SK-N-SH treated with all-trans-retinoic acid at 6 μM for 48 hours (cell line): Measurements from ENCODE around the gene ITPR2.

ENCODE experiments used
- ATAC-seq: fragments of 200-7000 bp; cut with Tn5 transposase; 3 replicates; pipeline ENCODE4 v1.9.1; 2020; ENCODE audit warnings: mild to moderate bottlenecking, moderate library complexity
- ARNTL ChIP-seq: fragments of 450-650 bp; formaldehyde crosslinking; IDR thresholded peaks from 2 replicates; pipeline ENCODE4 v1.5.0; 2020; ENCODE audit warnings: low read depth, mild to moderate bottlenecking, moderate library complexity, borderline replicate concordance
- BACH2 ChIP-seq: fragments of 250-450 bp; sonication (Bioruptor Pico); IDR thresholded peaks from 2 replicates; pipeline ENCODE4 v1.9.0; 2021; ENCODE audit warnings: mild to moderate bottlenecking, borderline replicate concordance
- CREB5 ChIP-seq: fragments of 250-450 bp; sonication (Bioruptor Pico); IDR thresholded peaks from 2 replicates; pipeline ENCODE4 v1.5.1; 2020; ENCODE audit warnings: low read depth, mild to moderate bottlenecking, moderate library complexity
- CSDC2 ChIP-seq: fragments of 250-450 bp; sonication (Bioruptor Pico); IDR thresholded peaks from 2 replicates; pipeline ENCODE4 v1.5.0; 2020; ENCODE audit warnings: mild to moderate bottlenecking, moderate library complexity
- CSRNP3 ChIP-seq: fragments of 250-450 bp; sonication (Bioruptor Pico); IDR thresholded peaks from 2 replicates; pipeline ENCODE4 v1.5.1; 2021; ENCODE audit warnings: mild to moderate bottlenecking, moderate library complexity
- ESRRG ChIP-seq: fragments of 250-450 bp; sonication (Bioruptor Pico); IDR thresholded peaks from 2 replicates; pipeline ENCODE4 v1.6.1; 2021; ENCODE audit warnings: mild to moderate bottlenecking
- GLIS3 ChIP-seq: fragments of 250-450 bp; sonication (Bioruptor Pico); IDR thresholded peaks from 2 replicates; pipeline ENCODE4 v1.5.0; 2020; ENCODE audit warnings: mild to moderate bottlenecking, moderate library complexity
- ISL1 ChIP-seq: fragments of 250-450 bp; sonication (Bioruptor Pico); IDR thresholded peaks from 2 replicates; pipeline ENCODE4 v2.1.2; 2022; ENCODE audit warnings: mild to moderate bottlenecking, moderate library complexity
- OSR1 ChIP-seq: fragments of 250-450 bp; sonication (Bioruptor Pico); IDR thresholded peaks from 2 replicates; pipeline ENCODE4 v1.8.0; 2022; ENCODE audit warnings: moderate library complexity, mild to moderate bottlenecking, inconsistent platforms
- PATZ1 ChIP-seq: fragments of 250-450 bp; sonication (Bioruptor Pico); IDR thresholded peaks from 2 replicates; pipeline ENCODE4 v1.8.0; 2020; ENCODE audit warnings: mild to moderate bottlenecking, moderate library complexity, borderline replicate concordance
- POU6F1 ChIP-seq: fragments of 250-450 bp; sonication (Bioruptor Pico); IDR thresholded peaks from 2 replicates; pipeline ENCODE4 v1.8.0; 2021; ENCODE audit warnings: low read depth, mild to moderate bottlenecking, moderate library complexity, borderline replicate concordance
- PPARA ChIP-seq: fragments of 250-450 bp; sonication (Bioruptor Pico); IDR thresholded peaks from 2 replicates; pipeline ENCODE4 v1.5.0; 2020; ENCODE audit warnings: mild to moderate bottlenecking, borderline replicate concordance
- RARB ChIP-seq: fragments of 250-450 bp; sonication (Bioruptor Pico); IDR thresholded peaks from 2 replicates; pipeline ENCODE4 v1.8.0; 2021; ENCODE audit warnings: mild to moderate bottlenecking, moderate library complexity
- SNAI2 ChIP-seq: fragments of 250-450 bp; sonication (Bioruptor Pico); IDR thresholded peaks from 2 replicates; pipeline ENCODE4 v1.5.0; 2020; ENCODE audit warnings: mild to moderate bottlenecking, moderate library complexity
- TCF4 ChIP-seq: fragments of 250-450 bp; sonication (Bioruptor Pico); IDR thresholded peaks from 2 replicates; pipeline ENCODE4 v1.8.0; 2021; ENCODE audit warnings: mild to moderate bottlenecking, moderate library complexity, borderline replicate concordance
- TOX ChIP-seq: fragments of 250-450 bp; sonication (Bioruptor Pico); IDR thresholded peaks from 2 replicates; pipeline ENCODE4 v1.8.0; 2021; ENCODE audit warnings: mild to moderate bottlenecking, moderate library complexity, borderline replicate concordance
- TSHZ2 ChIP-seq: fragments of 250-450 bp; sonication (Bioruptor Pico); IDR thresholded peaks from 2 replicates; pipeline ENCODE4 v1.5.0; 2020; ENCODE audit warnings: mild to moderate bottlenecking, moderate library complexity
- ZC3H10 ChIP-seq: fragments of 250-450 bp; sonication (Bioruptor Pico); IDR thresholded peaks from 2 replicates; pipeline ENCODE4 v1.5.1; 2021; ENCODE audit warnings: mild to moderate bottlenecking, moderate library complexity
- ZFP3 ChIP-seq: fragments of 250-450 bp; sonication (Bioruptor Pico); IDR thresholded peaks from 2 replicates; pipeline ENCODE4 v1.5.0; 2020; ENCODE audit warnings: mild to moderate bottlenecking, moderate library complexity
- ZFP30 ChIP-seq: fragments of 450-650 bp; formaldehyde crosslinking; IDR thresholded peaks from 2 replicates; pipeline ENCODE4 v1.5.0; 2022; ENCODE audit warnings: mild to moderate bottlenecking, moderate library complexity
- ZNF565 ChIP-seq: fragments of 450-650 bp; formaldehyde crosslinking; conservative IDR thresholded peaks from 2 replicates; pipeline ENCODE4 v1.5.0; 2020; ENCODE audit warnings: low read depth, mild to moderate bottlenecking, moderate library complexity
- ZNF70 ChIP-seq: fragments of 450-650 bp; formaldehyde crosslinking; IDR thresholded peaks from 2 replicates; pipeline ENCODE4 v1.5.0; 2020; ENCODE audit warnings: mild to moderate bottlenecking, moderate library complexity
- ZNF8 ChIP-seq: fragments of 450-650 bp; formaldehyde crosslinking; IDR thresholded peaks from 2 replicates; pipeline ENCODE4 v1.5.0; 2020; ENCODE audit warnings: mild to moderate bottlenecking, moderate library complexity

ITPR2 gene

GRCh38 chr12:26791301-26791791 is 41.6 kb downstream of the ITPR2 start (continued):
- TF ChIP-seq CSRNP3 (CRISPR knock-in tag): no peak
- no peak for TF ChIP-seq BACH2 (CRISPR knock-in tag)

- TF ChIP-seq ZFP3 (no peak), ZC3H10 (no peak), TCF4 (CRISPR knock-in tag) (no peak), ZFP30 (CRISPR knock-in tag) (no peak), ARNTL (CRISPR knock-in tag) (no peak), PATZ1 (CRISPR knock-in tag) (no peak), PPARA (CRISPR knock-in tag) (no peak), ISL1 (CRISPR knock-in tag) (no peak), RARB (CRISPR knock-in tag) (no peak), ZNF565 (CRISPR knock-in tag) (no peak), POU6F1 (no peak), CSRNP3 (CRISPR knock-in tag) (no peak), SNAI2 (no peak), TOX (CRISPR knock-in tag) (no peak), OSR1 (CRISPR knock-in tag) (no peak), ZNF70 (CRISPR knock-in tag) (no peak)
Measured at GRCh38 chr12:26790645-26790994, 42.4 kb downstream of the ITPR2 start.

GRCh38 chr12:26789731-26790644 is 43.0 kb downstream of the ITPR2 start:
- ATAC-seq: peak; percentile 36; the same call in 1 of the 3 replicates
- no peak for TF ChIP-seq ESRRG
- TF ChIP-seq CSDC2 (CRISPR knock-in tag): no peak
- TF ChIP-seq SNAI2: no peak
- TF ChIP-seq BACH2 (CRISPR knock-in tag): no peak
- TF ChIP-seq ARNTL (CRISPR knock-in tag): no peak
- no peak for TF ChIP-seq CREB5
- no peak for TF ChIP-seq RARB (CRISPR knock-in tag)
- TF ChIP-seq POU6F1: no peak
- TF ChIP-seq PPARA (CRISPR knock-in tag): no peak
- no peak for TF ChIP-seq TSHZ2
- TF ChIP-seq ISL1 (CRISPR knock-in tag): no peak
- no peak for TF ChIP-seq ZNF565 (CRISPR knock-in tag)
- TF ChIP-seq ZNF8 (CRISPR knock-in tag): no peak
- TF ChIP-seq GLIS3 (CRISPR knock-in tag): no peak
- no peak for TF ChIP-seq TOX (CRISPR knock-in tag)
- no peak for TF ChIP-seq ZFP3
- no peak for TF ChIP-seq OSR1 (CRISPR knock-in tag)

More at GRCh38 chr12:26790645-26790994, 42.4 kb downstream of the ITPR2 start:
- no peak for ATAC-seq
